Fibroblast of lung (primary cell): ENCODE results near the gene CLASP1.

Source experiments
- CTCF ChIP-seq, 2 donors: IDR thresholded peaks in 1 of 2; conservative IDR thresholded peaks in 1 of 2; 1 replicate in 1 of 2; 2 replicates in 1 of 2; pipeline ENCODE4 v1.5.1; 2011 to 2012; ENCODE audit warnings: low read length in 2 of 2, control low read depth in 1 of 2, inconsistent platforms in 1 of 2, low read depth in 1 of 2, mild to moderate bottlenecking in 1 of 2
- EZH2 ChIP-seq: IDR thresholded peaks from 2 replicates; pipeline ENCODE4 v1.5.1; 2012; ENCODE audit warnings: low read length, control low read depth, mild to moderate bottlenecking; ENCODE audit errors: missing control alignments

DNA sequence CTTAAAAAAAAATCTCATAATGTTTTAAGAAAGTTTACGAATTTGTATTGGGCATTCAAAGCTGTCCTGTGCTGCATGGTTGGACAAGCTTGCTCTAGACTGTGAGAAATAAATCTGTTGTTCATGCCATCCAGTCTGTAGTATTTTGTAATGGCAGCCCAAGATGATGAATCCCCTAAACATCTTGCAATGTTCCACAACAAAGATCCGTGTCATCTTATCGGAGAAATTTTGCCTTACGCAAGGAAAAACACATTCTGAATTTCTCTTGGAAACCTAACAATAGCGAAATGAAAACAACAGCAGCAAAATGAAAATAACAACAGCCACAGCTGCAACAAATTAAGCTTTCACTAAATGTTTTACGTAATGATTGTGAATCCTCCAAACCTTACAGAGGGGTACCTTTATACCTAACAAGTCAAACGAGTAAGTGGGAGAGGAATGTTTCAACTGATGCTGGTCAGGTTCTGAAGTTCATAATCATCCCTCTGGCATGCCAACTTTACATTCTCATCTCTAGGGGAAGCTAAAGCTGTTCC, 194.6 kb downstream of the CLASP1 start:
- TF ChIP-seq CTCF (conservative IDR thresholded peaks at IDR 0.05 in 1 of 2, IDR thresholded peaks at IDR 0.05 in 1 of 2; ENCODE audit: low read depth in 1 of 2, low read length in 2 of 2) (no peak), EZH2 (no peak)
